MM.1S (cell line): ENCODE measurements around the gene GRAP.

Source experiments
- CTCF ChIP-seq: fragments of 300-600 bp; sonication (generic); IDR thresholded peaks from 2 replicates; pipeline ENCODE4 v1.5.1; 2016; ENCODE audit warnings: antibody characterized with exemption, low read length, mixed read lengths
- EZH2 ChIP-seq: fragments of 300-600 bp; sonication (generic); optimal IDR thresholded peaks from 2 replicates; pipeline ENCODE3; 2017; ENCODE audit warnings: low read depth, mild to moderate bottlenecking, antibody characterized with exemption, low read length, mixed read lengths
- EZH2phosphoT487 ChIP-seq: fragments of 300-600 bp; sonication (generic); IDR thresholded peaks from 2 replicates; pipeline ENCODE4 v1.6.1; 2018; ENCODE audit warnings: antibody characterized with exemption, low read length

DNA sequence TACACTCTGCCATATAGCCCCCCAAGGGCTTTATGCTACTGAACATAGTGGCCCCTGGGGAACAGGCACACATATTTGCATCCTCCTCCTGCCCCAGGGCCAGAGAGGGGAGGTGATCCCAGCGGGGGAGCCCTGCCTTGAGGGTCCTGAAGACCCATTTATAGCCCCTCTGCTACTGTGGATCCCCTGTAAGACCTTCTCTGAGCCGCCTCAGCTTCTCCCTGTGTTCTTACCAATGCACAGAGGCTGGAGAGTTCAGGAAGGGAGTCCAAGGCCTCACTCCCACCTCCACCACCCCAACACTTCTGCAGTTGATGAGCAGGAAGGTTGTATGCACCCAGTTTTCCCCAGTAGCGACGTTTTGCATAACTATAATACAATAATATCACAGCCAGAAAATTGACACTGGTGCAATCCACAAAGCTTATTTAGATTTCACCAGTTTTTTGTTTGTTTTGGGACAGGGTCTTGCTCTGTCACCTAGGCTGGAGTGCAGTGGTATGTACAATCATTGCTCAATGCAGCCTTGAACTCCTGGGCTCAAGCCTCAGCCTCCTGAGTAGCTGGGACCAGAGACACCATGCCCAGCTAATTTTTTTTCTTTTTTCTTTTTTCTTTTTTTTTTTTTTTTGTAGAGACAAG lies 40.8 kb downstream of the GRAP start:
- TF ChIP-seq CTCF: no peak
- TF ChIP-seq EZH2: no peak
- TF ChIP-seq EZH2phosphoT487: no peak
